GM06990 (cell line): ENCODE measurements around the gene CD300LF.

Experiments
- DNase-seq: peaks from one replicate; pipeline ENCODE4 v3.0.0-alpha.2; 2011; ENCODE audit not compliant: insufficient read length; ENCODE audit errors: extremely low read depth
- H3K27me3 ChIP-seq: replicated peaks from 2 replicates; pipeline ENCODE4 v1.6.0; 2011; ENCODE audit warnings: low read length; ENCODE audit not compliant: control insufficient read depth, insufficient read depth
- H3K36me3 ChIP-seq: 2 replicates; pipeline ENCODE4 v1.5.1; 2011; ENCODE audit warnings: low read length; ENCODE audit not compliant: control insufficient read depth, insufficient read depth
- H3K4me3 ChIP-seq: replicated peaks from 2 replicates; pipeline ENCODE4 v1.5.1; 2011; ENCODE audit warnings: low read depth, mild to moderate bottlenecking, control low read depth, low read length
- TF ChIP-seq, protein P1 (sequence below): IDR thresholded peaks from 2 replicates; pipeline ENCODE4 v1.5.1; 2011; ENCODE audit warnings: low read length, control low read depth, mild to moderate bottlenecking, inconsistent platforms; ENCODE audit not compliant: insufficient read depth, poor library complexity, severe bottlenecking

CD300LF gene

DNA sequence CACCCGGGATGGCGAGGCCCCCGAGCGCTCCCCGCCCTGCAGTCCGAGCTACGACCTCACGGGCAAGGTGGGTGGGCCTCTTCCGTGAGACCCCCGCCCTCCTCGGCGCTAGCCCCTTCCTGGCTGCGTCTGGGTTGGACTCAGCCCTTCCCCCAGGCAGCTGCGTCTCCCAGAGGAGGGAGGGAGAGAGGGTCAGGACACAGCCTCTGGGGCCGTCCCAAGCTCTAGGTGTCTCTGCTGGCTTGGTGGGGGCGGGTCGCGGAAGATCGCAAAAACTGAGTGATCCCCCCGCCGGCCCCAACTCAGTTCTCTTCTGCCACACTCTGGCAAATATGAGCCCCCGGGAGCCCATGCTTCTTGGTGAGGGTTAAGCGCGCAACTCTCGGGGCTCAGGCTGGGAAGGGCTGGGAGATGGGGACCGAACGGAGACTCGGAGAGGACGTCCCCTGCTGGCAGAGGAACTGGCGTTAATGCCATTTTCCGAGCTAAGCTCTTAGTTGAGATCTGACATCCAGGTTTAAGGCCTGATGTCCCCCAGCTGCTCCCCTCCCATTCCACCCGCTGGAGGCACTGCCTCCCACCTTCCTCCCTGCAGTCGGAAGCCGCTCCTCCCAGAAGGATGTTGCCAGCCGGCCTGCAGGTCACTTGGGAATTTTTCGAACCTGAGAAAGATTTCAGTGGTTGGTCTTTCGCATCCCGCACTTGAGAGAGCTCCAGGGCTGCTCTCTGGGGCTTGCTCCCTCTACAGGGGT lies 24.8 kb upstream of the CD300LF start:
- Histone ChIP-seq H3K4me3 (peak overlapping the region; percentile 49), H3K27me3 (no peaks in the 10 kb centered on the region), H3K36me3 (no peaks in the 10 kb centered on the region)
- TF ChIP-seq, protein P1, sequence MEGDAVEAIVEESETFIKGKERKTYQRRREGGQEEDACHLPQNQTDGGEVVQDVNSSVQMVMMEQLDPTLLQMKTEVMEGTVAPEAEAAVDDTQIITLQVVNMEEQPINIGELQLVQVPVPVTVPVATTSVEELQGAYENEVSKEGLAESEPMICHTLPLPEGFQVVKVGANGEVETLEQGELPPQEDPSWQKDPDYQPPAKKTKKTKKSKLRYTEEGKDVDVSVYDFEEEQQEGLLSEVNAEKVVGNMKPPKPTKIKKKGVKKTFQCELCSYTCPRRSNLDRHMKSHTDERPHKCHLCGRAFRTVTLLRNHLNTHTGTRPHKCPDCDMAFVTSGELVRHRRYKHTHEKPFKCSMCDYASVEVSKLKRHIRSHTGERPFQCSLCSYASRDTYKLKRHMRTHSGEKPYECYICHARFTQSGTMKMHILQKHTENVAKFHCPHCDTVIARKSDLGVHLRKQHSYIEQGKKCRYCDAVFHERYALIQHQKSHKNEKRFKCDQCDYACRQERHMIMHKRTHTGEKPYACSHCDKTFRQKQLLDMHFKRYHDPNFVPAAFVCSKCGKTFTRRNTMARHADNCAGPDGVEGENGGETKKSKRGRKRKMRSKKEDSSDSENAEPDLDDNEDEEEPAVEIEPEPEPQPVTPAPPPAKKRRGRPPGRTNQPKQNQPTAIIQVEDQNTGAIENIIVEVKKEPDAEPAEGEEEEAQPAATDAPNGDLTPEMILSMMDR = peak; percentile 70
- peak; percentile 52 for DNase-seq

DNA sequence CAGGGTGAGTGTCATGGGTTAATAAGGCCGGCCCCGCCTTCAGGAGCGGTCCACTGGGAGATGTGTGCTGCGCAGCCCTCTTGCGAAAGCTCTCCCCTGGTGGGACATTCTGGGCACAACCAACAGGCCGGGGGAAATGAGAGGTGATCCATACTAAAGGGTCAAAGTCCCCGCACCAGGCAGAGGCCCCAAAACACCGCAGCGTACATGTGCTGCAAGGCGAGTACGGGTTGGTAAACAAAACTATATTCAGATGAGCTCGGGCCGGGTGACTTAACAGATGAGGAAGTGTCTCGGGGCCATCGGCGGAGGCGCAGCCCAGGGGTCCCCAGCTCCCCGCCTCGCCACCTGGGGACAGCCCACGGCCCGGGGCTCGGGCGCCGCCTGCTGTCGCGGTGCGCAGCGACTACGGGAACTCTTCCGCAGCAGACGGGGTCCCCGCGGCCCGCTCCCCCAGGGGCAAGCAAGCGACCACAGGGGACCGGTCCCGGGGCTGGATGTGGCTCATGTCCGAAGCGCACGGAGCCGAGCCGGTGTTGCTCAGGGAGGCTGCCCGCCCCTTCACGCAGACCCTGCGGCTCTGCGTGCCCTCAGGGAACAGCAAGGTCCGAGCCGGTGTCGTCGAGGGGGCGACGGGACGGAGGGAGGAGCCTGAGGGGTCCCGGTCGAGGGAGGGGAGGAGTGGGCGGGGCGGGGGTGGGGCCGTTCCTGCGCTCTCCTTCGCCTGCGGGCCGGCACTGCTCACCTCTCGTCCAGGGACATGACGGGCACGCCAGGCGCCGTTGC lies 24.0 kb upstream of the CD300LF start, which contains the start of gene RAB37:
RAB37 (plus strand) TSS at position 744 of the 786 bp plus-strand sequence; CDS start at position 761, 17 bp downstream.
- Histone ChIP-seq H3K27me3 (no peaks in the 10 kb centered on the region), H3K36me3 (no peaks in the 10 kb centered on the region), H3K4me3 (peak within 1 kb of the TSS; percentile 49)
- peak; percentile 79 for DNase-seq
- TF ChIP-seq, protein P1 = peak; percentile 64

DNA sequence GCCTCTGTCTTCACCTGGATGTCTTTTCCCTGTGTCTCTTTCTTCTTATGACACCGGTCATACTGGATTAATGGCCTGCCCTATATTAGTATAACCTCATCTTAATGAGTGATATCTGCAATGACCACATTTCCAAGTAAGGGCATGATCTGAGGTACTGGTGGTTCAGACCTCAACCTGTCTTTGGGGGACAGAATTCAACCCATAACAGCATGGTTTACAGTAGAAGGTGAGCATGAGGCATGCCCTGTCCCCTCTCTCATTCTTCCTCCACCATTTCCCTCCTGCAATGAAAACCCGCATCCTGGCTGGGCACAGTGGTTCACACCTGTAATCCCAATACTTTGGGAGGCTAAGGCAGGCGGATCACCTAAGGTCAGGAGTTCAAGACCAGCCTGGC lies 21.5 kb upstream of the CD300LF start:
- Histone ChIP-seq H3K36me3 (no peaks in the 10 kb centered on the region), H3K4me3 (no peak overlapping the region), H3K27me3 (no peaks in the 10 kb centered on the region)
- TF ChIP-seq, protein P1 = no peak
- DNase-seq = no peak

DNA sequence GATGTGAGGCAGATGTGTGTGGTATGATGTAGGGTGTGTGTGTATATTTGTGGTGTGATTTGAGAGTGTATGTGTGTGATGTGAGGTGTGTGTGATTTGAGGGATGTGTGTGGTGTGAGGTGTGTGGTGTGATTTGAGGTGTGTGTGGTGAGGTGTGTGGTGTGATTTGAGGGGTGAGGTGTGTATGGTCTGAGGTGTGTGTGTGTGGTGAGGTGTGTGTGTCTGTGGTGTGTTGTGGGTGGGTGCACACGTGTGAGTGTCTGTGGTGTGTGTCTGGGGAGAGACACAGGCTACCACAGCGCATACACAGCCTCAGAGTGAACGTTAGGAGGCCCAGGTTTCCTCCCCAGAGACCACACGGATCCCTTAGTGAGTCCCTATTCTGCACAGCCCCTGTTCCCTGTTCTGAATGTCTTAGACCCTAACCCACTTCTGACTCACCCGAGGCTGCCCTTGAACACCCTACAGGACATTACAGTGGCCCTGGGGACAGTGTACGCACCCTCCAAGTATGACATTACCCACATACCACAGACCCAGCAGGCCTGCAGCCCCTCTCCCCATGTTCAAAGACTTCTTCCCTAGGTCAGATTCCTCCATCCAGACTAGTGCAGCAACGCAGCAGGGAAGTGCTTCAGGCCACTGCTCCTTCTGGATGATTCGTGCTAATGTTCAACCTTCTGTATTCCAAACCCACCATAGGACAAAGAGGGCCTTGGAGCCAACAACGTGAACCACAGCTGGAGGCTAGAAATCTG lies 20.8 kb upstream of the CD300LF start:
- TF ChIP-seq, protein P1 = no peak
- DNase-seq = no peak
- H3K36me3 ChIP-seq = no peaks in the 10 kb centered on the region
- H3K27me3 ChIP-seq = no peaks in the 10 kb centered on the region
- no peak overlapping the region for H3K4me3 ChIP-seq

DNA sequence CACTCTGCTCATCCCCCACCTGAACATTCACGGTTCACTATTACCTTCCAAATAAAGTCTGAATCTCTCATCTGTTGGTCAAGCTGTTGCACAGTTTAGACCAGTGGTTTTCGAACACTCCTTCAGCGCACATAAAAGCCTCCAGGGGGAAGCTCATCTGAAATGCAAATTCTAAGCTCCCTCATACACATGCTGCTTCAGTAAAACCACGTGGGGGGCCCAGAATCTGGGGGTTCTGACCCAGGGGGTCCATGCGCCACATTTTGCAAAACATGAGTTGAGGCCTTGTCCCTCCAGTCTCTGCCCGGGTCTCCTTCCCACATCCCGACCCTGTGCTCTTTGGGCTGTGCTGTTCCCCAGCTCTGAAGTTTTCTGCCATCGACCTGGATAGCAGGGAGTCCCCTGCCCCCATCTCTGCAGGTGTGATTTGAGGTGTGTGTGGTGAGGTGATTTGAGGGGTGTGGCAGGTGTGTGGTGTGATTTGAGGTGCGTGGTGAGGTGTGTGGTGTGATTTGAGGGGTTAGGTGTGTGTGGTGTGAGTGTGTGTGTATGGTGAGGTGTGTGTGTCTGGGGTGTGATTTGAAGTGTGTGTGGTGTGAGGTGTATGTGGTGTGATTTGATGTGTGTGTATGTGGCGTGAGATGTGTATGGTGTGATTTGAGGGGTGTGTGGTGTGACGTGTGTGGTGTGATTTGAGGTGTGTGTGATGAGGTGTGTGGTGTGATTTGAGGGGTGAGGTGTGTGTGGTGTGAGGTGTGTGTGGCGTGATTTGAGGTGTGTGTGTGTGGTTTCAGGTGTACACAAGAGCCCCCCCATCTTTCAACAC lies 19.5 kb upstream of the CD300LF start:
- no peaks in the 10 kb centered on the region for H3K36me3 ChIP-seq
- no peak for DNase-seq
- TF ChIP-seq, protein P1 = no peak
- H3K4me3 ChIP-seq = no peak overlapping the region
- no peaks in the 10 kb centered on the region for H3K27me3 ChIP-seq
